Measurements from ENCODE around the gene NUMB. TPM values are rescaled to one million over a fixed set of nuclear protein-coding genes. Genes with fewer than 3 reads are reported as not detected.

Gene NUMB
- total and polyA plus RNA-seq, 2 experiments from 2014 or later, result 64.8 to 142 TPM

GRCh38 chr14:73344319-73344718, 114.0 kb downstream of the NUMB start:
- DNase-seq, result peak; percentile 18
- Histone ChIP-seq H3K4me2 (ENCODE audit: unreplicated experiment) (no peak overlapping the region), H3K79me2 (ENCODE audit: insufficient read depth) (peaks cover 100% of the 10 kb centered on the region), H2AFZ (no peak overlapping the region), H3K4me1 (ENCODE audit: insufficient read depth) (no peaks in the 10 kb centered on the region), H4K20me1 (ENCODE audit: insufficient read depth) (peaks cover 4% of the 10 kb centered on the region; the same call in 1 of the 2 replicates), H3F3A (ENCODE audit: insufficient read depth) (peaks cover 43% of the 10 kb centered on the region), H3K9me3 (ENCODE audit: low read depth) (no peaks in the 10 kb centered on the region), H3K4me3 (no peak overlapping the region), H3K9me2 (ENCODE audit: insufficient read depth) (no peaks in the 10 kb centered on the region), H3K9ac (no peak overlapping the region), H3K27ac (no peak overlapping the region), H3K27me3 (replicated peaks; ENCODE audit: insufficient read depth) (no peaks in the 10 kb centered on the region), H3K36me3 (ENCODE audit: low read depth) (no peaks in the 10 kb centered on the region; the same call in 1 of the 2 replicates)
- in situ Hi-C loops (cut with MboI), result no loop called here
- WGBS, 2 experiments (ENCODE audit: low coverage in 1 of 2, low lambda C conversion rate in 2 of 2, missing lambda C conversion rate in 2 of 2), result 93 to 100% methylated on average over 1 of the region's 1 CpG
- no peak for TF ChIP-seq EZH2phosphoT487 (IDR thresholded peaks at IDR 0.05; ENCODE audit: insufficient read depth, low read depth)
- TF ChIP-seq EZH2 (IDR thresholded peaks at IDR 0.05; ENCODE audit: insufficient read depth, poor library complexity, severe bottlenecking), result no peak

GRCh38 chr14:73342670-73343069, 115.7 kb downstream of the NUMB start:
- H3K9me2 ChIP-seq (ENCODE audit: insufficient read depth), result no peaks in the 10 kb centered on the region
- no peak overlapping the region for H3K4me2 ChIP-seq (ENCODE audit: unreplicated experiment)
- H3K9me3 ChIP-seq (ENCODE audit: low read depth), result no peaks in the 10 kb centered on the region
- no peak overlapping the region for H3K9ac ChIP-seq
- DNase-seq, result no peak
- TF ChIP-seq EZH2phosphoT487 (IDR thresholded peaks at IDR 0.05; ENCODE audit: insufficient read depth, low read depth) (no peak), EZH2 (IDR thresholded peaks at IDR 0.05; ENCODE audit: insufficient read depth, poor library complexity, severe bottlenecking) (no peak)
- H3F3A ChIP-seq (ENCODE audit: insufficient read depth), result peaks cover 44% of the 10 kb centered on the region
- no peak overlapping the region for H3K4me3 ChIP-seq
- H3K4me1 ChIP-seq (ENCODE audit: insufficient read depth), result no peaks in the 10 kb centered on the region
- no peak overlapping the region for H3K27ac ChIP-seq
- peaks cover 100% of the 10 kb centered on the region for H3K79me2 ChIP-seq (ENCODE audit: insufficient read depth)
- H4K20me1 ChIP-seq (ENCODE audit: insufficient read depth), result peaks cover 3% of the 10 kb centered on the region; the same call in 1 of the 2 replicates
- in situ Hi-C loops (cut with MboI), result no loop called here
- WGBS, 2 experiments (ENCODE audit: low coverage in 1 of 2, low lambda C conversion rate in 2 of 2, missing lambda C conversion rate in 2 of 2), result 85 to 86% methylated on average over 5 of the region's 5 CpGs
- no peaks in the 10 kb centered on the region for H3K27me3 ChIP-seq (replicated peaks; ENCODE audit: insufficient read depth)
- H2AFZ ChIP-seq, result no peak overlapping the region
- H3K36me3 ChIP-seq (ENCODE audit: low read depth), result no peaks in the 10 kb centered on the region; the same call in 1 of the 2 replicates

- peaks cover 21% of the 10 kb centered on the region for H3K4me1 ChIP-seq (ENCODE audit: insufficient read depth)
- H4K20me1 ChIP-seq (ENCODE audit: insufficient read depth), result no peaks in the 10 kb centered on the region
- H2AFZ ChIP-seq, result no peak overlapping the region
- H3K4me3 ChIP-seq, result no peak overlapping the region
- peaks cover 54% of the 10 kb centered on the region for H3F3A ChIP-seq (ENCODE audit: insufficient read depth)
- no peaks in the 10 kb centered on the region for H3K9me2 ChIP-seq (ENCODE audit: insufficient read depth)
- DNase-seq, result no peak
- 92% methylated on average over 6 of the region's 6 CpGs for WGBS, 2 experiments (ENCODE audit: low coverage in 1 of 2, low lambda C conversion rate in 2 of 2, missing lambda C conversion rate in 2 of 2)
- H3K27ac ChIP-seq, result no peak overlapping the region
- peaks cover 100% of the 10 kb centered on the region for H3K79me2 ChIP-seq (ENCODE audit: insufficient read depth)
- no peaks in the 10 kb centered on the region; the same call in 1 of the 2 replicates for H3K36me3 ChIP-seq (ENCODE audit: low read depth)
- no peak overlapping the region for H3K9ac ChIP-seq
- no peak overlapping the region for H3K4me2 ChIP-seq (ENCODE audit: unreplicated experiment)
- no peaks in the 10 kb centered on the region for H3K27me3 ChIP-seq (replicated peaks; ENCODE audit: insufficient read depth)
- no peaks in the 10 kb centered on the region for H3K9me3 ChIP-seq (ENCODE audit: low read depth)
- TF ChIP-seq EZH2 (IDR thresholded peaks at IDR 0.05; ENCODE audit: insufficient read depth, poor library complexity, severe bottlenecking), result no peak
- no peak for TF ChIP-seq EZH2phosphoT487 (IDR thresholded peaks at IDR 0.05; ENCODE audit: insufficient read depth, low read depth)
- in situ Hi-C loops (cut with MboI), result no loop called here
Measured at GRCh38 chr14:73339846-73340595, 118.3 kb downstream of the NUMB start.

GRCh38 chr14:73339206-73339605, 119.1 kb downstream of the NUMB start:
- H4K20me1 ChIP-seq (ENCODE audit: insufficient read depth), result no peaks in the 10 kb centered on the region

More at GRCh38 chr14:73339206-73339605, 119.1 kb downstream of the NUMB start:
- Histone ChIP-seq H3K36me3 (ENCODE audit: low read depth) (no peaks in the 10 kb centered on the region; the same call in 1 of the 2 replicates), H3F3A (ENCODE audit: insufficient read depth) (peaks cover 52% of the 10 kb centered on the region), H3K9me2 (ENCODE audit: insufficient read depth) (no peaks in the 10 kb centered on the region), H3K9me3 (ENCODE audit: low read depth) (no peaks in the 10 kb centered on the region), H3K79me2 (ENCODE audit: insufficient read depth) (peaks cover 100% of the 10 kb centered on the region), H3K4me1 (ENCODE audit: insufficient read depth) (peaks cover 23% of the 10 kb centered on the region), H3K4me3 (no peak overlapping the region), H3K9ac (no peak overlapping the region), H2AFZ (no peak overlapping the region), H3K4me2 (ENCODE audit: unreplicated experiment) (no peak overlapping the region), H3K27ac (no peak overlapping the region), H3K27me3 (replicated peaks; ENCODE audit: insufficient read depth) (no peaks in the 10 kb centered on the region)
- TF ChIP-seq EZH2 (IDR thresholded peaks at IDR 0.05; ENCODE audit: insufficient read depth, poor library complexity, severe bottlenecking), result no peak
- TF ChIP-seq EZH2phosphoT487 (IDR thresholded peaks at IDR 0.05; ENCODE audit: insufficient read depth, low read depth), result no peak
- DNase-seq, result no peak
- in situ Hi-C loops (cut with MboI), result no loop called here

Data from GM23248 (cell line).